ENCODE results near the gene GADD45B.
A peak's percentile ranks its signal among the peaks of the same experiment; 100 is the strongest.
"Not testable (repeated sequence)": the region's sequence is repeated elsewhere in the genome, so short reads cannot be mapped to it uniquely, and the experiment has no call there.

The GADD45B gene

GRCh38 chr19:2514981-2515518 is 39.1 kb downstream of the GADD45B start:
- no peak for DNase-seq (ENCODE audit: low spot score)

DNA sequence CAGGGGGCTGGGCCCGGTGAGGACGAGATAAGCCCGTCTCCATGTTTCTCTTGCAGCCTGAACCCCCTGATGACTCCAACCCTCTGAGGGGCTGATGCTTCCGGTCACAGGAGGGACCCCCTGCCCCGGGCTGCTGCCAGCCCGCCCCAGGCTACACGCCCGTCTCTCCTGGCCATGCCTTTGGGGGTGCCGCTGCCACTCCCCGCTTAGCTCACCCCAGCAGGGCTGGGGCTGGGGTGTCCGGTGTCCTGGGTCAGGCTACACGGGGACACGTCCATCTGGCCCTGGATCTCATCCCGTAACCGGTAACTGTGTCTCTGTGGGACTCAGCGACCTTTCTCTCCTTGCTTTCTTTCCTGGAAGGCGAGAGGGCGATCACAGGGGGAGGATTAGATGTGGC is 40.8 kb downstream of the GADD45B start:
- no peak for DNase-seq (ENCODE audit: low spot score)

DNA sequence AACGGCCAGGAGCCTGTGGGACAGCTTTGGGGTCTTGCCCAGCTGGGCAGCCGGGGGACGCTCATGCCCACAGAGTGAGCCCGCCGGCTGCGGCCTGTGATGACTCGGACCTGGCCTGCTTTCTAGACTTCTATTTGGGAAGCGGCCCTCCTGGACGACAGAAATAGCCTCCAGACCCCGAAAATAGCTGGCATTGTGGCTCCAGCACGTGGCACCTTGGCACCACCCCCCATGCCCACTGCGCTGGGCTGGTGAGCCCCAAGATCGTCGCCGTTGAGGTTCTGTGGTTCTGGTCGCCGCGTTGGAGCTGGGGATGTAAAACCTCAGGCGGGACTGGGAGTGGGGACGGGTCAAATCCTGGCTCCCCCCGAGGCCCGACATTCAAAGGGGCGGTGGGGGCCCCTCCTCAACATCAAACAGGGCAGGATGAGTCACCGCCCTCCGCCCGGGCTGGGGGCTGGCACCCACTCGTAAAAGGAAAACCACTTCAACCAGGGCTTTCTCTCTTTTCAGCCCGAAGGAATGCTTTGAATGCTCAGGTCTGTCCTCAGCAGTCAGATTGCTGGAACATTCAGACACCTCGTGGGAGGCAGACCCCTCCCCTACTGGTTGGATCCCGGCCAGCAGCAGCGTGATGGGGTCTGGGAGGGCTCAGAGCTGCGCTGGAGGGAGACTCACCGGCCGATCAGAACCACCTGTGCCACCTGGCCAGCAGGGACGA is 42.1 kb downstream of the GADD45B start:
- DNase-seq (ENCODE audit: low spot score), result no peak

DNA sequence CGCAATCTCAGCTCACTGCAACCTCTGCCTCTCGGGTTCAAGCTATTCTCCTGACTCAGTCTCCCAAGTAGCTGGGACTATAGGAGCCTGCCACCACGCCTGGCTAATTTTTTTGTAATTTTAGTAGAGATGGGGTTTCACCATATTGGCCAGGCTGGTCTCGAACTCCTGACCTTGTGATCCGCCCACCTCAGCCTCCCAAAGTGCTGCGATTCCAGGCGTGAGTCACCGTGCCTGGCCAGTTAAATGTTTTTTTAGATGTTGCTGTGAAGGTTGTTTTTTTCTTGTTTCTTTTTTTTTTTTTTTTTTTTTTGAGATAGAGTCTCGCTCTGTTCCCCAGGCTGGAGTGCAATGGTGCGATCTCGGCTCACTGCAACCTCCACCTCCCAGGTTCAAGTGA is 42.9 kb downstream of the GADD45B start:
- DNase-seq (ENCODE audit: low spot score), result not testable (repeated sequence)

DNA sequence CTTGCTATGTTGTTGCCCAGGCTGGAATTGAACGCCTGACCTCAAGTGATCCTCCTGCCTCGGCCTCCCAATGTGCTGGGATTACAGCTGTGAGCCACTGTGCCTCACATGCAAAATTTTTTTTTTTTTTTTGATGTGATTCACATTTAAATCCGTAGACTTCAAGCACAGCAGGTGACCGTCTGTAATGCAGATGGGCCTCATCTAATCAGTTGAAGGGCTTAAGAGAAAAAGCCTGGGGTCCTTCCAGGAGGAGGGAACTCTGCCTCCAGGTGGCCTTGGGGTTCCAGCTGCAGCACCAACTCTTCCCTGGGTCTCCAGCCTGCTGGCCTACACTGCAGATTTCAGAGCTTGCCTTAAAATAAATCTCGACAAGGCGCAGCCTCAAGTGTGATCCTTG is 43.6 kb downstream of the GADD45B start:
- DNase-seq (ENCODE audit: low spot score), result no peak

DNA sequence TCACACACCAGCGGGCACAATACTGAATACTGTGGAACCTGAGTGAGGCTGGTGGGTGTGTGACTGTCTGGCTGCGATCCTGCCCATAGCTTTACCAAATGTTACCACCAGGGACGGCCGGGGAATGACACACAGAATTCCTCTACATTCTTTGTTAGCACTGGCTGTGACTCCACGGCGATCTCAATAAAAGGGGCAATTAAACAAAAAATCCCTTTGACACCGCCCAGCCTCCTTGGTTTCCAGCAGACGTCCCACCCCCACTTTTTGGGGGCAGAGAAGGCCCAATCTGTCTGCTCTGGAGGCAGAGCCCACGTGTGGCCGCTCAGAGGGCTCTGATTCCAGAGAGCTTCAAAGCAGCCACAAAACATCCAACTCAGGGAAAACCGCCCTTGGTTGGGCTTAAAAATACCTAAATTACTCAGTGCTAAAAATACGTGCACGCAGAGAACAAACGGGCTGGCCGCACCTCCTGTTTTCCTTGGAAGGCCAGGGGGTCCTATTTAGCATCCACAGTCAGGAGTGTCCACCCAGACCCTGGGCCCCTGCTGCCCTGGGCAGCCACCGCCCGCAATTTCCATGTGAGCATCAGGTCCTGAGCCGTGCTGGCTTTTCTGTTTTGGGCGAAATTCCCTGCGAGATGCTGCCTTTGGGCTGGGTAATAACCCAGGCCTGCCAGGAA is 47.8 kb downstream of the GADD45B start:
- peak; percentile 46 for DNase-seq (ENCODE audit: low spot score)

GRCh38 chr19:2524361-2524839 is 48.5 kb downstream of the GADD45B start:
- no peak for DNase-seq (ENCODE audit: low spot score)

GRCh38 chr19:2524840-2525723 is 49.2 kb downstream of the GADD45B start:
- no peak for DNase-seq (ENCODE audit: low spot score)

DNA sequence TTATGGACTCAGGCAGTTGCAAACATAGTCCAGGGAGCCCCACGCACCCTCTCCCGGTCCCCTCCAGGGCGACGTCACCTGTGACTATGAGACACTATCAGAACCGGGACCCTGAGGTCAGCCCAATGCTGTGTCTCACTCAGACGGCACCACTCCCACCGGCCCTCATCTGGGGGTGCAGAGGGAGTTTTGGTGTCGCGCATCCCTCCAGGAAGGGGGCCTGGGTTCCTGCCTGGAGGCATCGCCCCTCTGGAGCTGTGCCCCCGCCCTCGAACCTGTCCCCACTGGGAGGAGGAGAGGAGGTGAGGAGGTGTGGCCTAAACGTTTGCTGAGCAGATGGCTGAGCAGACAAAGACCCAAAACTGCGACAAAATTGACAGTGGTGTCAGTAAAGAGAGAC is 51.2 kb downstream of the GADD45B start:
- DNase-seq (ENCODE audit: low spot score), result no peak

DNA sequence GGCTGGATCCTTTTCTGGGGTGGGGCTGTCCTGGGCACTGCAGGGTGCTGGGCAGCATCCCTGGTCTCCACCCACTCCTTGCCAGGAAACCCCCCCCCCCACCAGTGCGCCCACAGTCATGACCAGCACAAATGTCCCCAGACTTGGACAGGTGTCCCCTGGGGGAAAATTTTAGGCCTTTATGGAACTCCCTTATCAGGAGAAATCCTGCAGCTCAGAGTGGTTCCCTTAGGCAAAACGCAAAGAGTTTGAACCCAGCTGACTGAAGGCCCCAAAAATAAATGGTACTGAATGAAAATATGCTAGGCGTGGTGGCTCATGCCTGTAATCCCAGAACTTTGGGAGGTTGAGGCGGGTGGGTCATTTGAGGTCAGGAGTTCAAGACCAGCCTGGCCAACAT is 51.8 kb downstream of the GADD45B start:
- no peak for DNase-seq (ENCODE audit: low spot score)

Measured in Ammon's horn (tissue), 1 donor.